GM12873 (cell line): ENCODE measurements around the gene SPSB3.

Experiments
- CTCF ChIP-seq: IDR thresholded peaks from 2 replicates; pipeline ENCODE4 v1.5.1; 2012; ENCODE audit warnings: low read depth, mild to moderate bottlenecking, moderate library complexity, low read length, control low read depth; ENCODE audit not compliant: insufficient read depth; ENCODE audit errors: missing control alignments

Gene SPSB3

GRCh38 chr16:1782408-1783264 lies at the start of gene SPSB3, which contains the start of gene NUBP2:
Gene SPSB3, minus strand, starts transcription at chr16:1782571. Its CDS starts 1,088 bp downstream, at chr16:1781483.
Gene NUBP2, plus strand, starts transcription at chr16:1782960. Its CDS starts 61 bp downstream, at chr16:1783021.
- no peak for TF ChIP-seq CTCF

- no peak for TF ChIP-seq CTCF
Measured at GRCh38 chr16:1831186-1832075, 49.1 kb upstream of the SPSB3 start.

- no peak for TF ChIP-seq CTCF
Measured at GRCh38 chr16:1830213-1830612, 47.8 kb upstream of the SPSB3 start.

GRCh38 chr16:1828645-1829410 lies 46.5 kb upstream of the SPSB3 start:
- no peak for TF ChIP-seq CTCF

- TF ChIP-seq CTCF, result no peak
Measured at GRCh38 chr16:1826691-1827573, 44.6 kb upstream of the SPSB3 start, which contains the start of the genes FAHD1 and HAGH. Gene FAHD1, plus strand, starts transcription at chr16:1827206. Its CDS starts 33 bp downstream, at chr16:1827239. Gene HAGH, minus strand, starts transcription at chr16:1826825. Its CDS starts 38 bp downstream, at chr16:1826787.

GRCh38 chr16:1825864-1826690 lies 43.7 kb upstream of the SPSB3 start:
- no peak for TF ChIP-seq CTCF
